ENCODE results near the gene JAG2.
A peak's percentile ranks its signal among the peaks of the same experiment; 100 is the strongest.

GRCh38 chr14:105093431-105094192 is 75.0 kb downstream of the JAG2 start:
- TF ChIP-seq POLR2A (IDR thresholded peaks at IDR 0.05): no peak
- TF ChIP-seq CTCF (IDR thresholded peaks at IDR 0.05): peak in 1 of 2 donors; percentile 27

All from suprapubic skin (tissue), 3 donors.